Middle frontal gyrus (tissue), 1 donor: ENCODE measurements around the gene GPR107.

Source experiments
- DNase-seq: peaks from one replicate; pipeline ENCODE4 v3.0.0-alpha.2; 2015; ENCODE audit warnings: low spot score; ENCODE audit errors: extremely low spot score

GPR107 gene

DNA sequence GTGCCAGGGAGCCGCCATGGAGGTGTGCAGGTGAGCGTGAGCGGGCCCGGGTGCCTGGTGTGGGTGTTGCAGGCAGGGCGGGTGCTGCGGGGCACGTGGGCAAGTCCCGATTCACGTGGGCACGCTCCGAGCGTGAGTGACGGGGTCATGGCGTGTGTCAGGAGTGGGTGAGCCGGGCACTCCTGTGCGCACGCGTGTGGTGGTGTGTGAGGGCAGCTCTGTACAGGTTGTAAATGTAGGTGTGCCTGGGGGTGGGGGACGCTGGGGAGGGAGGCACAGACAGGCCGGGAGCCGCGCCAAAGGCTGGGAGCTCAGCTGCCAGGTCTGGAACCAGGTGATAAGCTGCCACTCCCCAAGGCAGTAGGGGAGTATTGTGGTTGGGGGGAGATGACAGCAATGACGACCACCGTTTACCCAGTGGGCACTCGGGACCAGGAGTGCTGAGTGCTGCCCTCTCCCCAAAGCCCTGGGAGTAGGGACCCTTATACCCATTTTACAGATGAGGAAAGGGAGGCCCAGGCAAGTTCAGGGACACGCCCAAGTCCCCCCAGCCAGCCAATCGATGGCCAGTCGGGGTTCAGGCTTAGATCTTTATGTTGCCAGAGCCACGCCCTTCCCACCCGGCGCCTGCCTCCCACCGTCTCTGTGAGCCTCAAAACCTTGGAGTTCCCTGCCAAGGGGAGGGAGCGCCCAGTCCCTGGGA lies 128.1 kb downstream of the GPR107 start:
- DNase-seq: no peak

DNA sequence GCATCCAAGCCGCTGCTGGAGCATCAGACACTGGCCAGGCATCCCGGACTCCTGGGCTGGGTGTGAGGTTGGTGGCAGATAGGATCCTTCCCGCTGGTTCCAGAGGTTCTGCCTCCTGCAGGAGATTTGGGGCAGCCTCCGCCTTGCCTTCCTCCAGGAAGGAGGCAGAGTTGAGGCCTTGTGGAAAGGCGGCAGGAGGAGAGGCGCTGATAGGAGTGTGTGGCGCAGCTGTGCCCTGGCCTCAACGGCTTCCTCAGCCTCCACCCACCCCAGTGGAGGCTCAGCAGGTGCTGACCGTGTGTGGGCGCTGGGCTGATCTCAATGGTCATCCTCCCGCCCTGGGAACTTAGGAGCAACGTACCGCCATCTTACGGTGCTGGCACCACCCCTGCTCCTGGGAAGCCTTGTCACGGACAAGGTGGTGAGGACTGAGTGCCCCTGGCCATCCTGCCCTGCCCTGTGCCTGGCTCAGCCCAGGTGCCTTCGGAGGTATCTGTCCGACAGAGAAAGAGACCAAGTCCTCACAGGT lies 128.7 kb downstream of the GPR107 start:
- DNase-seq: no peak

DNA sequence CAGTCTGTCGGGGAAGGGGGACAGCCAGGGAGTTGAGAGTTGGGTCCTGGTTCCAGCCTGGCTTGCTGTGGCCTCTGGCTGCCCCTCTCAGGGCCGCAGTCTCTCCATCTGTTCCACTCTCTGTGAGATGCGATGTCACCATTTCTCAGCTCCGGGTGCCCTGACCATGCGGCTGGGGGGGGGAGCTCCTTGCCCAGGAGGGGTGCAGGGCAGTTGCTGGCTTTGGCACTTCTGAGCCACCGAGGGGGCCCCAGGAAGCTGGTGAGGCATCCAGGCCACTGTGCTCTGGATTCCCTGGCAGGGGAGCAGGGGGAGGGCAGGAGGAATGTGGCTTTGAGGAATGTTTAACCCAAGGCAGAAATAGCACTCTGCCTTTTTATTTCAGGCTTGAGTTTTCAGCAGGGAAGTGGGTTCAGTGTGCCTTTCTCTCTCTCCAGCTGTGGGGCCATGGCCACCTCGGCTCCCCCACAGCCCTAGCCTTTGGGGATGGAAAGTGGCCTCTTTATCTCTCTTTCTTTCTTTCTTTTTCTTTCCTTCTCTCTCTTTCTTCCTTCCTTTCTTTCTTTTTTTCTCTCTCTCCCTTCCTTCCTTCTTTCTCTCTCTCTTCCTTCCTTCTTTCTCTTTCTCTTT lies 129.5 kb downstream of the GPR107 start:
- DNase-seq: no peak

DNA sequence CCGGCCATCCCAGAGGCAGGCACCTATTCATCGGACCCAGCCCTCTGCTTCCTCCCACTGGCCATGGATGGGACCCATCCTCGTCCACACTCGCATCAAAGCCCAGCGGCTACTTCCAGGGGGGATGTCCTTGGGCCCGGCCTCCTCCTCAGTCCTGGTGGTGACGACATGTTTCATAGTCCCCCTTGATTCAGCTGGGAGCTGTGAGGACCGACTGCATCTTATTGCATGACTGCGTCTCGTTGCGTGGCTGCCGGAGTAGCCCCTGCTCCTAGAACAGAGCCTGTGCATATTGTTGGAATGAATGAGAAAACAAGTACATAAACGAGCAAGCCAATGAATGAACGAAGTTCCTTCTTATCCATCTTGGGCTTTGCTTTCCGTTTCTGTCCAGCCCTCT lies 131.3 kb downstream of the GPR107 start:
- DNase-seq: no peak

DNA sequence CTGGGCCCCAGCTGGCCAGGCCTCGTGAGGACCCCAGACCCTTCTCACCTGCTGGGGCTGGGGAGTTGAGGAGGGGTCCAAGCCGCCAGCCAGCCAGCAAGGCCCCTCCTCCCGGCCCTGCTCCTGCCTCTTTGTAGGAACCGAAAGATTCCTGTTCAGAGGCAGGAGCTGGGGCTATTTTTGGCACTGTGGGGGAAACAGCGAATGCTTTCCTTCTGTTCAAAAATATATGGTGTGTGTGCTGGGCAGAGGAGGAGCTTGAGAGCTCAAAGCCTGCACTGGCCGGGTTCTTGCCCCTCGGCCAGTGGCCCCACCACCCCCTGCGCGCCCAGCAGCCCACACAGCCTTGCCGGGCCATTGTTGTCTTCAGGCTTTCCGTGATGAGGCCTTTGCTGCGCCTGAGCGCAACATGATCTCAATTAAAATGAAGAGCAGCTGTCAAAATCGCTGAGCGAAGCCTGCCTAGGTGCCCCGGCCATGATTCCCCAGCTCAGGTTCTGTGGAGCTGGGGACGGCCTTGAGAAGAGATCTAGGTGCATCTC lies 131.9 kb downstream of the GPR107 start:
- peak; percentile 61 for DNase-seq

DNA sequence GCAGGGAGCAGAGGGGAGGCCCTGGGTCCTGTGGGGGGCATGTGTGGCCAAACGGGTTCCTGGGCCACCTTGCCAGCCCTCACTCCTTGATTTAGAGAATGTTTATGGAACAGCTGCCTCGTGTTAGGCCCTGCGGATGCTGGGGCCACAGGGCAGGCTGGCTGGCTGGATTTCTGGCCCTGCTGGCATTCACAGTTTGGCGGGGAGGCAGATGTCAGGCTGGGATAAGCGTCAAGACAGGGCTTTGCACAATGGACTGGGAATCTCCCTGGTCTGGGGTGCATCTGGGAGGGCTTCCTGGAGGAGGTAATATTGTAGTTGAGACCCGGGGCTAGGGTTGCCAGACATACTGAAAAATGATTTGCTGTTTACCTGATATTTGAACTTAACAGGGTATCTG lies 132.3 kb downstream of the GPR107 start:
- DNase-seq: no peak

DNA sequence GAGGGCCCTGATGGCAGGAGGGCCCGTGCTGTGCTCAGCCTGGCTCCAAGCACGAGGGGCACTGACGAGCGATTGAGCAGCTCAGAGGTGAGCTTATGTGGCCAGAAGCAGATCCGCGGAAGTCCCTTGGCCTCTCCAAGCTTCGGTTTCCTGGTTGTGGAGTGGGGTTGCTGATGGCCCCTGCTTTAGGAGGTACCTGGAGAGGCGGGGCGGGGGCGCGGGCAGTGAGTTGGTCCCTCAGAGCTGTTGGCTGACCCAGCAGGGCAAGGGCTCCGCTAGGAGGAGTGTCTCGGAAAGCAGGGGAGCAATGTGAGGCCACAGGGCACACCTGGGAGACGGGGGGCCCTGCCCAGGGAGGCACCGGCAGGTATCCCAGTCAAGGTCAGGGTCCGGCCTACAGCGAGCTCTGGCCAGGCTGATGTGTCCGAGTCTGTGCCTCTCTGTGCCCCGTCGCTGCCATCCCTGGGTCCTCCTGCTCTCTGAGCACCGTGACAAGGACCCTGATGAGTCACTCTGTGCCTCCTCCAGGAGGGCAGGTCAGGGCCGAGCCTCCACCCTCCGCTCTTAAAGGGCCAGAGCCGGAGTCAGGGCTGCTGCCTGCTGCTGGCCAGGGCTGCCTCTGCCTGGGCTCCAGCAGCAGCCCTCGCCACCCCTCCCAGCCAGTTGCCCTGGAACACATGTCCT lies 133.3 kb downstream of the GPR107 start:
- no peak for DNase-seq

DNA sequence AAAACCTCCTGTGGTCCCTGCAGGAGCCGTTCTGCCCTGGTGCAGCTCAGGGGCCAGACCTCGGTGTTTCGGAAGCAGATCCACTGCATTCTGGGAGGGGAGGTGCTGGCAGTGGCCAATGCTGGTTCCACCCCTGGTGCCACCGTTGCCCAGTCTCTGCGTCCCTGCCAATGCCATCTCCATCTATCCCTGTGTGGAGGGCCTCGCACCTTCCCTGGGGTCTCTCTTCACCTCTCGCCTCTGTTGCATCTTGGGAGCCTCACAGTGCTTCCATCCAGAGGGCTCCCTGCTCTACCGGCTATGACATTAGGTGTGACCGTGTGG lies 133.8 kb downstream of the GPR107 start:
- DNase-seq: no peak

DNA sequence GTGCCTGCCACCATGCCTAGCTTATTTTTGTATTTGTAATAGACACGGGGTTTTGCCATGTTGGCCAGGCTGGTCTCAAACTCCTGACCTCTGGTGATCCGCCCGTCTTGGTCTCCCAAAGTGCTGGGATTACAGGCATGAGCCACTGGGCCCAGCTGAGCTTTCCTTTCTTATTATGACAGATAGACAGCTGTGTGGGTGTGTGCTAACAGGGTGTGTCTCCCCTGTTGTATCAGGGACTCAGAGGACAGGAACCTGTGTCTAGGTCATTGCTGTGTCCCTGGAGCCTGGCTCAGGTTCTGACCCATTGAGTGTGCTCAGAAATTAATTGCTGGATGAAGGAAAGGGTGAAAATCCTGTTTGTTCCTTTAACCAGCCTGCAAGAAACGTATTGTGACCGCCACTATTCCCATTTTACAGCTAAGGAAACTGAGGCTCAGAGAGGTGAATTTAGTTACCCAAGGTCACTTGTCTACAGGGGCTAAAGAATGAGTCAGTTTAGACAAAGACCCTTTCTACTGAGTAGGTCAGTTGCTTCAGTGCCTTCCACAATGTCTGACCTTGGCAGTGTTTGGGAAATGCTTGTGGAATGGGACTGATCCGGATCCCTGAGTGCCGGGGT lies 135.3 kb downstream of the GPR107 start:
- DNase-seq: no peak
